IPS-18c (cell line): ENCODE data around the gene TMC5.

Source experiments
- H3K4me3 ChIP-seq: 2 replicates; pipeline ENCODE4 v1.7.0; 2013; ENCODE audit warnings: low read depth, mild to moderate bottlenecking, low read length, moderate library complexity; ENCODE audit not compliant: insufficient read depth
- H3K9me3 ChIP-seq: one replicate; pipeline ENCODE4 v1.6.1; 2013; ENCODE audit warnings: mild to moderate bottlenecking, low read length, moderate library complexity; ENCODE audit not compliant: control insufficient read depth, insufficient read depth

Gene TMC5

GRCh38 chr16:19515757-19516156 lies 98.1 kb downstream of the TMC5 start:
- H3K9me3 ChIP-seq: no peaks in the 10 kb centered on the region
- no peak overlapping the region for H3K4me3 ChIP-seq

GRCh38 chr16:19517424-19518089 lies 99.9 kb downstream of the TMC5 start:
- Histone ChIP-seq H3K4me3 (no peak overlapping the region), H3K9me3 (no peaks in the 10 kb centered on the region)

DNA sequence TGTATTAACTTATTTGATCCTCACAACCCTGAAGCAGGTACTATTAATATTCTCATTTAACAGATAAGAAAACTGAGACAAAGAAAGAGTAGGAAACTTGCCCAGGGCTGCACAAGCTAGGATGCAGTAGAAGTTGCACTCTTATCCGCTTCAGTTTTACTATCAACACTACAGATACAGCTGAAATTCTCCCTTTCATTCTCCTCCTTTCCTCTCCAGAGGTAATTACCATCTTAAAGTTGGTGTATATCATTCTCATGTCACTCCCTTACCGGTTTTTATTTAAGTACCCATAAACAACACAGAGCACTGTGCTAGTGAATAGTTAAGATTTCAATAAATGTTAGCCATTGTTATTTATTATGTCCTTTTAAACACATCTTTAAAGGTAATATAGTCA lies 100.7 kb downstream of the TMC5 start:
- H3K9me3 ChIP-seq: no peaks in the 10 kb centered on the region
- H3K4me3 ChIP-seq: no peak overlapping the region

GRCh38 chr16:19520861-19521331 lies 103.2 kb downstream of the TMC5 start:
- H3K9me3 ChIP-seq: no peaks in the 10 kb centered on the region
- H3K4me3 ChIP-seq: peak overlapping the region; percentile 91

DNA sequence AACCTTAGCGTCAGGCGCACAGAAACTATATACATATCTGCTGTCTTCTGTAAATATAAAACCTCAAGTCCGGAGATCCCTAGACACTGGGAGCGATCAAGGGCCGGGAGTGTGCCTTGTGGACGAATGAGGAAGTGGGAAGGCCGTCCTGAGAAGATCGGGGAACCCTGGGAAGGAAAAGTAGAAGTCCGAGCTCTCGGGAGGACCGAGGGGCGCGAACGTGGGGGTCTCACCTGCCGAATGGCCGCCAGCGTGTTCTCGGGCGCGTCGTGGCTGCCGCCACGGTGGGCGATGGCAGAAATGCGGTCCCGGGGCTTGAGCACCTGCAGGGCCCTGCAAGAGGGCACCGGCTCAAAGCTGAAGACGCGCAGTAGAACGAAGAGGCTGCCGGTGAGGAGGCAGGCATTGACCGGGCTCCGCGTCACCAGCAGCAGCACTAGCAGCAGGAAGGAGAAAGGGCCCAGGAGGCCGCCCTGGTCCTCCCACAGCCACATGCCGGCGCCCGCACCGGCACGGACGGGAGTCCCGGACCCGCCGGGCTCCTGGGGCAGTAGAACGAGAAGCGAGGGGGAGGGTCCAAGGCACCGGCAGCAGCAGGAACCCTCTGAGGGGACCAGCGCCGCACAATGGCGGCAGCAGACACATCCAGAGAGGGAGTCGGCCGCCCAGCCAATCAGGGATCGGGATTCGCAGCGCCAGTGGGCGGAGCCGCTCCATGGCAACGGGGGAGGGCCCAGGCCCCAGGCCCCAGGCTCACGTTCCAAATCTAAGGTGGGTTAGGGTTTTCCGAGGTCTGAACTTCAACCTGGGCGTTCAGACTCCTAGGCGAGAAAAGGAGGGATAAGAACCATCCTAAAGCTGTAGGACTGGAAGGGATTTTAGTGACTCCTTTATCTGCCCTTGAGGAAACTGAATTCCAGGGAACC lies 104.1 kb downstream of the TMC5 start, which contains the start of gene GDE1:
GDE1 (minus strand) TSS at position 628 of the 926 bp plus-strand sequence; CDS start at position 494, 134 bp downstream.
- peak within 1 kb of the TSS; percentile 91 for H3K4me3 ChIP-seq
- H3K9me3 ChIP-seq: no peaks in the 10 kb centered on the region

DNA sequence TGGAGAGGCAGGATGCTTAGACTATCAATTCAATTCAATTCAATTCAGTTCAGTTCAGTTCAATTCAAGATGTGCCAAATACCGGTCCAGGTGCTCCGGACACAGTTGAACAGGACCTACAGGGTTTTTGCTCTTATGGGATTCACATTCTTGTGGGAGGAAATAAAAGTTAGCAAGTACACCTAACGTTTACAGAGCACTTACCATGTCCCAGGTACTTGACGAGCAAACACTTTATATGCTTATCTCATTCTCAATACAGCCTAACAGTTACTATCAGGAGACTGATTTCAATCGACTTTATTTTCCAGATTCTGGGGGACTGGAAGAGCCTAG lies 104.7 kb downstream of the TMC5 start:
- no peaks in the 10 kb centered on the region for H3K9me3 ChIP-seq
- H3K4me3 ChIP-seq: no peak overlapping the region; the same call in none of the 2 replicates

DNA sequence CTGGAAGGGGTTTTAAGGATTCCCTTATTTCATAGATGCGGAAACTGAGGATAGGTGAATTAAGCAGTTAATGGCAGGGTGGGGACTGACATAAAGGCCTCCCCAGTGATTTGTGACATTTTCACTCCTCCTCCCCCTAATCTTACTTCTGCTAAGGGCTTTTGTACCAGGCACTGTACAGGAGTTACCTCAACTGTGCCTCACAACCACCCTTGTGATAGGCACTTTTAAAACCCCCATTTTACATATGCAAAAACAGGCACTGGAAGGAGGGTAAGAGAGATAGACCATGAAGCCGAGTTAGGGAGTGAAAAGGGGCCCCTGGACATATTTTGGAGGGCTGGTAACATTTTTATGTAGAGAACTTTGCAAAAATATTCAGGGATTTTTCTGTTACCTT lies 105.1 kb downstream of the TMC5 start:
- H3K4me3 ChIP-seq: no peak overlapping the region
- H3K9me3 ChIP-seq: no peaks in the 10 kb centered on the region

DNA sequence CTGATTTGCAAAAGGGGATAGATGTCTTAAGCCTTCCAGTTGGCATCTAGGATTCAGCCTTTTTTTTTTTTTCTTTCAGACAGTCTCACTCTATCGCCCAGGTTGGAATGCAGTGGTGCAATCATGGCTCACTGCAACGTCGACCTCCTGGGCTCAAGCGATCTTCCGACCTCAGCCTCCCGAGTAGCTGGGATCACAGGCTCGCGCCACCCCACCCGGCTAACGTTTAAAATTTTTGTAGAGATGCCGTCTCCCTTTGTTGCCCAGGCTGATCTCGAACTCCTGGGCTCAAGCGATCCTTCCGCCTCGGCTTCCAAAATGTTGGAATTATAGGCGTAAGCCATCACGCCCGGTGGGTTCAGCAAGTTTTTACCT lies 105.5 kb downstream of the TMC5 start:
- no peaks in the 10 kb centered on the region for H3K9me3 ChIP-seq
- no peak overlapping the region for H3K4me3 ChIP-seq

DNA sequence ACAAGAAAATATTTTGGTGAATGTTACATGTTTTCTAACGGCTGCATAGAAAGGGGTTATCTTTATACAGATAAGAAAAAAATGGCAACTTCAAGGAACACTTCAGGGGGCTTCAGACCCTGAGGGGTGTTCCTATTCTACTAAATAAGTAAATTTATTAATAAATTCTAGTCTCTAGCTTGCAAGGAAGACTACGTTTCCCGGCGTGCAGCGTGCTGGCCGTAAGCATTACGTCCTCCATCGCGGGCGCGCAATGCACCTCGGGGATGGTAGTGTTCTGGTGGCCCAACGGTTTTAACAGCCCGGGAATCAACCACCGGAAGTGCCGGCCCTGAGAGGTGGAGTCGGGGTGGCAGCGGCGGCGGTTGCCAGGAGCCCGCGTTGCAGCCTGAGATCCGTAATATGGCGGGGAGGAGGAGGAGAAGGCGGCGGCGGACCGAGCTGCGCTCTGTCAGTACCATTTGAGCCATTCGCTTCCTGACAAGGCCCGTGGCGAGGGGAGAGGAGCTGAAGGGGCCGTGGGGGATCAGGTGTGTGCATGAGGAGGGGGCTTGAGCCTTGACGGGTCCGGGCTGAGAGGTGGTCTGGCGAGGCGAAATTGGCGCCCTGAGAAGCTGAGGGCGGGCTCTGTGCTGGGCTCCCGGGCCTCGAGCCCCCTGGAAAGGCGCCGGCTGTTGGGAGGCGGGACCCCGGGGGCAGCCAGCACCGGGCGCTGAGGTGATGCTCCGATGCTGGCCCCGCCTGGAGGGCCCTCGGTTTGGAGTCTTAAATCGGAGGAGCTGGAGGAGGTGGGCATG lies 106.1 kb downstream of the TMC5 start, which contains the start of gene CCP110:
CCP110 (plus strand) TSS at position 384 of the 797 bp plus-strand sequence. CDS start 3,940 bp downstream, outside the sequence.
- Histone ChIP-seq H3K9me3 (no peaks in the 10 kb centered on the region), H3K4me3 (peak within 1 kb of the TSS; percentile 88)

- Histone ChIP-seq H3K9me3 (no peaks in the 10 kb centered on the region), H3K4me3 (peak overlapping the region; percentile 88)
These were observed 106.6 kb downstream of the TMC5 start for GRCh38 chr16:19524356-19524615.

- Histone ChIP-seq H3K4me3 (peak overlapping the region; percentile 88), H3K9me3 (no peaks in the 10 kb centered on the region)
These were observed 107.1 kb downstream of the TMC5 start for GRCh38 chr16:19524616-19525384.

- peak overlapping the region; percentile 88; the same call in 1 of the 2 replicates for H3K4me3 ChIP-seq
- H3K9me3 ChIP-seq: no peaks in the 10 kb centered on the region
These were observed 107.7 kb downstream of the TMC5 start for GRCh38 chr16:19525385-19525723.

GRCh38 chr16:19527161-19527560 lies 109.5 kb downstream of the TMC5 start:
- Histone ChIP-seq H3K9me3 (no peaks in the 10 kb centered on the region), H3K4me3 (no peak overlapping the region)

- H3K9me3 ChIP-seq: no peaks in the 10 kb centered on the region
These were observed 111.0 kb downstream of the TMC5 start for GRCh38 chr16:19528666-19529065.

DNA sequence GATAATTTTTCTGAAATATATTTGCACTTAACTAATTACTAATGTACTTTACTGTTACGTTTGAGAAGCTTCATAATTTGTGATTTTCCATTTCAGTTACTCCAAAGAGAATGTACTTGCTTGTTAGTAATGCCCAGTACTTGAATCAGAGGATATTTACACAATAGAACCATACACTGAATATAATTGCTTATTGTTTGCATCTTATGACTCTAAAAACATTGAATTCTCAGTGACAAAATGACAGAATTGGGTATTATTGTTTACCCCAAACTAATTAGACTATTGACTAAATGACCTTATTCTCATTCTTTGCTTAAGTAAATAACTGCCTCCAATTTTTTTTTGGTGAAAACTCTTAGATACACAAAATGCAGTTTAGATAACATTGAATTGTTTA lies 114.9 kb downstream of the TMC5 start:
- no peak overlapping the region for H3K4me3 ChIP-seq
- H3K9me3 ChIP-seq: peaks cover 2% of the 10 kb centered on the region

More at GRCh38 chr16:19528666-19529065, 111.0 kb downstream of the TMC5 start:
- H3K4me3 ChIP-seq: no peak overlapping the region

GRCh38 chr16:19540241-19540970 lies 122.7 kb downstream of the TMC5 start:
- peaks cover 2% of the 10 kb centered on the region for H3K9me3 ChIP-seq
- no peak overlapping the region for H3K4me3 ChIP-seq
